Measurements from ENCODE around the gene GSPT1. TPM values are rescaled to one million over a fixed set of nuclear protein-coding genes. Genes with fewer than 3 reads are reported as not detected.

GSPT1 gene
- total and polyA plus RNA-seq, 2 experiments from 2014 or later, result 126 to 146 TPM

- TF ChIP-seq ZNF462 (CRISPR knock-in tag; IDR thresholded peaks at IDR 0.05) (no peak), POLR2AphosphoS5 (IDR thresholded peaks at IDR 0.05; ENCODE audit: low read depth) (no peak), NANOG (IDR thresholded peaks at IDR 0.05; ENCODE audit: borderline replicate concordance) (no peak), CREB1 (CRISPR knock-in tag; IDR thresholded peaks at IDR 0.05; ENCODE audit: low read depth) (no peak), ZNF114 (CRISPR knock-in tag; IDR thresholded peaks at IDR 0.05) (no peak)
Measured at GRCh38 chr16:11950388-11950787, 34.6 kb upstream of the GSPT1 start (continued).

GRCh38 chr16:11949527-11949926 lies 33.8 kb upstream of the GSPT1 start:
- Mint-ChIP-seq H3K9me3 (no peaks in the 10 kb centered on the region), H3K36me3 (ENCODE audit: low read depth) (no peaks in the 10 kb centered on the region), H3K4me3 (no peak overlapping the region), H3K27ac (no peak overlapping the region), H3K27me3 (ENCODE audit: insufficient read depth, low read depth, poor library complexity) (peaks cover 8% of the 10 kb centered on the region), H3K4me1 (peaks cover 6% of the 10 kb centered on the region; the same call in 2 of the 3 replicates)
- TF ChIP-seq CREB1 (CRISPR knock-in tag; IDR thresholded peaks at IDR 0.05; ENCODE audit: low read depth) (no peak), CTCF (conservative IDR thresholded peaks at IDR 0.05; ENCODE audit: low read depth in 2 of 2) (peak; percentile 60 to 74)
- Histone ChIP-seq H3K27me3 (ENCODE audit: insufficient read depth) (no peaks in the 10 kb centered on the region), H2AFZ (peak overlapping the region; percentile 80), H3K9me2 (ENCODE audit: insufficient read depth) (no peaks in the 10 kb centered on the region), H3K4me3 (no peak overlapping the region), H3K79me2 (replicated peaks; ENCODE audit: insufficient read depth) (no peaks in the 10 kb centered on the region), H3K36me3 (ENCODE audit: insufficient read depth) (no peaks in the 10 kb centered on the region), H3K27ac (ENCODE audit: low read depth) (no peak overlapping the region), H3K4me2 (no peak overlapping the region), H3F3A (replicated peaks; ENCODE audit: low read depth) (no peaks in the 10 kb centered on the region), H3K4me1 (ENCODE audit: insufficient read depth) (0 out of 2 replicates have a peak, but pooled peaks cover 6% of the 10 kb centered on the region), H4K20me1 (replicated peaks; ENCODE audit: insufficient read depth) (no peaks in the 10 kb centered on the region)
- peak; percentile 99 for ATAC-seq
- DNase-seq (ENCODE audit: low spot score), result peak; percentile 84
